Measurements from ENCODE around the gene THSD7A. TPM values are rescaled to one million over a fixed set of nuclear protein-coding genes. Genes with fewer than 3 reads are reported as not detected.

The THSD7A gene
- polyA plus RNA-seq, 1 donor (not counting 4 experiments of a cell fraction or from before 2014, with no cell fraction given): not detected

GRCh38 chr7:11751315-11751714, 80.7 kb downstream of the THSD7A start:
- dilution Hi-C loops (cut with MboI; ENCODE audit: extremely low pct_ligation_motif_present, low sequenced_read_pairs): no loop called here
- Histone ChIP-seq H3K4me3 (ENCODE audit: control insufficient read depth in 2 of 3, extremely low read depth in 1 of 3, insufficient read depth in 2 of 3, low read depth in 1 of 3, low read length in 3 of 3) (no peak overlapping the region), H3K9me3 (ENCODE audit: control insufficient read depth, low read depth, low read length) (no peaks in the 10 kb centered on the region), H3K27ac (ENCODE audit: control insufficient read depth, insufficient read depth, low read length) (no peak overlapping the region), H2AFZ (ENCODE audit: control insufficient read depth, low read length) (no peak overlapping the region), H3K4me1 (ENCODE audit: control insufficient read depth, extremely low read depth, insufficient read depth, low read length) (no peaks in the 10 kb centered on the region), H3K4me2 (ENCODE audit: control insufficient read depth, extremely low read depth, insufficient read depth, low read depth, low read length) (no peak overlapping the region), H3K36me3 (ENCODE audit: control insufficient read depth in 2 of 2, extremely low read depth in 1 of 2, insufficient read depth in 2 of 2, low read length in 2 of 2) (no peaks in the 10 kb centered on the region), H3K9me1 (ENCODE audit: control insufficient read depth, extremely low read depth, insufficient read depth, low read length) (no peaks in the 10 kb centered on the region), H3K9ac (ENCODE audit: control insufficient read depth, extremely low read depth, insufficient read depth, low read length) (no peak overlapping the region), H4K20me1 (ENCODE audit: control insufficient read depth, extremely low read depth, insufficient read depth, low read length) (no peaks in the 10 kb centered on the region), H3K27me3 (ENCODE audit: control insufficient read depth, extremely low read depth, insufficient read depth, low read length) (no peaks in the 10 kb centered on the region), H3K79me2 (ENCODE audit: control insufficient read depth, insufficient read depth, low read length) (no peaks in the 10 kb centered on the region)
- DNase-seq (ENCODE audit: low read depth, low spot score) (no peak), FAIRE-seq (no peak)
- no peak for TF ChIP-seq EZH2 (IDR thresholded peaks at IDR 0.05; ENCODE audit: low read length)
- TF ChIP-seq, protein P1, sequence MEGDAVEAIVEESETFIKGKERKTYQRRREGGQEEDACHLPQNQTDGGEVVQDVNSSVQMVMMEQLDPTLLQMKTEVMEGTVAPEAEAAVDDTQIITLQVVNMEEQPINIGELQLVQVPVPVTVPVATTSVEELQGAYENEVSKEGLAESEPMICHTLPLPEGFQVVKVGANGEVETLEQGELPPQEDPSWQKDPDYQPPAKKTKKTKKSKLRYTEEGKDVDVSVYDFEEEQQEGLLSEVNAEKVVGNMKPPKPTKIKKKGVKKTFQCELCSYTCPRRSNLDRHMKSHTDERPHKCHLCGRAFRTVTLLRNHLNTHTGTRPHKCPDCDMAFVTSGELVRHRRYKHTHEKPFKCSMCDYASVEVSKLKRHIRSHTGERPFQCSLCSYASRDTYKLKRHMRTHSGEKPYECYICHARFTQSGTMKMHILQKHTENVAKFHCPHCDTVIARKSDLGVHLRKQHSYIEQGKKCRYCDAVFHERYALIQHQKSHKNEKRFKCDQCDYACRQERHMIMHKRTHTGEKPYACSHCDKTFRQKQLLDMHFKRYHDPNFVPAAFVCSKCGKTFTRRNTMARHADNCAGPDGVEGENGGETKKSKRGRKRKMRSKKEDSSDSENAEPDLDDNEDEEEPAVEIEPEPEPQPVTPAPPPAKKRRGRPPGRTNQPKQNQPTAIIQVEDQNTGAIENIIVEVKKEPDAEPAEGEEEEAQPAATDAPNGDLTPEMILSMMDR (optimal IDR thresholded peaks at IDR 0.05 in 1 of 3, IDR thresholded peaks at IDR 0.05 in 1 of 3, conservative IDR thresholded peaks at IDR 0.05 in 1 of 3; ENCODE audit: extremely low read depth in 1 of 3, insufficient read depth in 2 of 3, low read length in 3 of 3): no peak

GRCh38 chr7:11750191-11750590, 81.8 kb downstream of the THSD7A start:
- no peak for FAIRE-seq
- H4K20me1 ChIP-seq (ENCODE audit: control insufficient read depth, extremely low read depth, insufficient read depth, low read length): no peaks in the 10 kb centered on the region

More at GRCh38 chr7:11750191-11750590, 81.8 kb downstream of the THSD7A start:
- H3K79me2 ChIP-seq (ENCODE audit: control insufficient read depth, insufficient read depth, low read length): no peaks in the 10 kb centered on the region
- no peak overlapping the region for H3K4me3 ChIP-seq (ENCODE audit: control insufficient read depth in 2 of 3, extremely low read depth in 1 of 3, insufficient read depth in 2 of 3, low read depth in 1 of 3, low read length in 3 of 3)
- H3K4me1 ChIP-seq (ENCODE audit: control insufficient read depth, extremely low read depth, insufficient read depth, low read length): no peaks in the 10 kb centered on the region
- H2AFZ ChIP-seq (ENCODE audit: control insufficient read depth, low read length): no peak overlapping the region
- TF ChIP-seq, protein P1 (optimal IDR thresholded peaks at IDR 0.05 in 1 of 3, IDR thresholded peaks at IDR 0.05 in 1 of 3, conservative IDR thresholded peaks at IDR 0.05 in 1 of 3; ENCODE audit: extremely low read depth in 1 of 3, insufficient read depth in 2 of 3, low read length in 3 of 3): no peak
- TF ChIP-seq EZH2 (IDR thresholded peaks at IDR 0.05; ENCODE audit: low read length): no peak
- H3K9me1 ChIP-seq (ENCODE audit: control insufficient read depth, extremely low read depth, insufficient read depth, low read length): no peaks in the 10 kb centered on the region
- no peak overlapping the region for H3K4me2 ChIP-seq (ENCODE audit: control insufficient read depth, extremely low read depth, insufficient read depth, low read depth, low read length)
- H3K36me3 ChIP-seq (ENCODE audit: control insufficient read depth in 2 of 2, extremely low read depth in 1 of 2, insufficient read depth in 2 of 2, low read length in 2 of 2): no peaks in the 10 kb centered on the region
- no peaks in the 10 kb centered on the region for H3K27me3 ChIP-seq (ENCODE audit: control insufficient read depth, extremely low read depth, insufficient read depth, low read length)
- H3K9me3 ChIP-seq (ENCODE audit: control insufficient read depth, low read depth, low read length): no peaks in the 10 kb centered on the region
- H3K9ac ChIP-seq (ENCODE audit: control insufficient read depth, extremely low read depth, insufficient read depth, low read length): no peak overlapping the region
- dilution Hi-C loops (cut with MboI; ENCODE audit: extremely low pct_ligation_motif_present, low sequenced_read_pairs): no loop called here
- H3K27ac ChIP-seq (ENCODE audit: control insufficient read depth, insufficient read depth, low read length): no peak overlapping the region
- DNase-seq (ENCODE audit: low read depth, low spot score): no peak

Measured in keratinocyte (primary cell).